ENCODE results near the gene CDH20.

DNA sequence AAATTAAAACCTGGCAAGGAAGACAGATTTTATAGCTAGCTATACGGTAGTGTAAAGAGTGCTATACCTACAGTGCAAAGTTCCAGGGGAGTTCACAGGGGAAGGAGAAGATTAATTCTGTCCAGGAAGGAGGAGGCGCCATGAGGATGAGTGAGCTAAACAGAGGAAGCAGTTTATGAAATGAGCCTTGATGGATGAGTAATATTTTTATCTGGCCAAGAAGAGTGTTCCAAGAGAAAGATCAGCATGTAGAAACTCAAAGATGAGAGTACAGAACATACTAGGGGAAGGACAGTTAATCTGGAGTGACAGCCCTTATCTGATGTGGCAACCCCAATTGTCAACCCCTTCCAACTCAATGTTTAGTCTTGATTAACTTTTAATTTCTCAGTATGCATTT lies 54.8 kb downstream of the CDH20 start:
- no peak for TF ChIP-seq POLR2A (IDR thresholded peaks at IDR 0.05; ENCODE audit: low read length)
- no peak for TF ChIP-seq GATA1 (IDR thresholded peaks at IDR 0.05; ENCODE audit: low read depth, low read length)
